B cell (primary cell): ENCODE measurements around the gene PRXL2B. TPM values are rescaled to one million over a fixed set of nuclear protein-coding genes. Genes with fewer than 3 reads are reported as not detected.

Experiments used
- ATAC-seq: fragments of 200-7000 bp; cut with Tn5 transposase; one replicate; pipeline ENCODE4 v1.10.0; 2021; ENCODE audit warnings: low read depth, mild to moderate bottlenecking, moderate number of reproducible peaks, moderate library complexity
- CTCF ChIA-PET: fragments of 350-600 bp; sonication (Branson Sonifier 250); formaldehyde crosslinking; loops from one replicate; lab custom pipeline; 2021; ENCODE audit warnings: antibody characterized with exemption, inconsistent platforms; lab: Charles Lee
- POLR2A ChIA-PET: fragments of 350-600 bp; sonication (Branson Sonifier 250); formaldehyde crosslinking; loops from one replicate; lab custom pipeline; 2021; ENCODE audit warnings: antibody characterized with exemption; lab: Charles Lee
- DNase-seq: peaks from one replicate; pipeline ENCODE4 v3.0.0; 2013
- H2AFZ ChIP-seq: 2 replicates; pipeline ENCODE4 v1.6.1; 2012; ENCODE audit warnings: mild to moderate bottlenecking, low read depth, low read length; ENCODE audit not compliant: insufficient read depth, poor library complexity, severe bottlenecking
- H3K27ac ChIP-seq, 2 donors: 1 replicate in 1 of 2; 2 replicates in 1 of 2; pipeline ENCODE4 v1.5.1; 2012 to 2013; ENCODE audit warnings: low read length in 2 of 2, mild to moderate bottlenecking in 2 of 2, moderate library complexity in 1 of 2
- H3K27me3 ChIP-seq, 4 experiments: fragments of 200-600 bp in 1 of 4; sonication (generic) in 1 of 4; replicated peaks in 1 of 4; 1 replicate in 2 of 4; 2 replicates in 2 of 4; pipeline versions ENCODE4 v1.6.1 to v1.7.0; 2013 to 2016; ENCODE audit warnings: low read length in 3 of 4, mild to moderate bottlenecking in 2 of 4, mixed read lengths in 1 of 4, moderate library complexity in 1 of 4; ENCODE audit not compliant: insufficient read depth in 4 of 4, control insufficient read depth in 3 of 4; ENCODE audit errors: control extremely low read depth in 1 of 4
- H3K36me3 ChIP-seq, 2 experiments: replicated peaks in 1 of 2; 1 replicate in 1 of 2; 2 replicates in 1 of 2; pipeline versions ENCODE4 v1.6.1 to v1.7.1; 2013; ENCODE audit warnings: low read length in 1 of 2; ENCODE audit not compliant: insufficient read depth in 2 of 2, control insufficient read depth in 1 of 2; ENCODE audit errors: control extremely low read depth in 1 of 2, extremely low read depth in 1 of 2
- H3K4me1 ChIP-seq, 2 donors: fragments of 200-600 bp in 1 of 2; sonication (generic) in 1 of 2; 1 replicate in 1 of 2; 2 replicates in 1 of 2; pipeline versions ENCODE4 v1.5.1 to v1.6.1; 2013 to 2017; ENCODE audit warnings: low read length in 2 of 2; ENCODE audit not compliant: control insufficient read depth in 2 of 2, insufficient read depth in 2 of 2
- H3K4me2 ChIP-seq: replicated peaks from 2 replicates; pipeline ENCODE3; 2012; ENCODE audit warnings: mild to moderate bottlenecking, low read depth, low read length; ENCODE audit not compliant: poor library complexity, severe bottlenecking
- H3K4me3 ChIP-seq, 5 experiments: fragments of 200-600 bp in 1 of 5; sonication (generic) in 1 of 5; 1 replicate in 3 of 5; 2 replicates in 2 of 5; pipeline versions ENCODE4 v1.5.1 to v1.7.0; 2011 to 2016; ENCODE audit warnings: low read length in 4 of 5, mild to moderate bottlenecking in 4 of 5, low read depth in 2 of 5, control low read depth in 1 of 5, moderate library complexity in 1 of 5; ENCODE audit not compliant: insufficient read depth in 1 of 5; ENCODE audit errors: control extremely low read depth in 1 of 5, extremely low read depth in 1 of 5
- H3K79me2 ChIP-seq: fragments of 200-600 bp; sonication (generic); one replicate; pipeline ENCODE4 v1.6.0; 2016; ENCODE audit warnings: low read length; ENCODE audit not compliant: control insufficient read depth, insufficient read depth
- H3K9ac ChIP-seq: fragments of 200-600 bp; sonication (generic); 2 replicates; pipeline ENCODE4 v1.6.1; 2017; ENCODE audit warnings: mild to moderate bottlenecking, low read length, moderate library complexity
- H3K9me3 ChIP-seq, 3 donors: one replicate each; pipeline versions ENCODE4 v1.6.1 to v1.7.1; 2013; ENCODE audit warnings: low read length in 2 of 3; ENCODE audit not compliant: control insufficient read depth in 2 of 3, insufficient read depth in 1 of 3; ENCODE audit errors: control extremely low read depth in 1 of 3
- H4K20me1 ChIP-seq: 2 replicates; pipeline ENCODE4 v1.6.0; 2012; ENCODE audit warnings: mild to moderate bottlenecking, low read length; ENCODE audit not compliant: insufficient read depth, control insufficient read depth, poor library complexity, severe bottlenecking
- H3K27ac Mint-ChIP-seq: one replicate; pipeline ENCODE4 v1.8.0; 2021; ENCODE audit warnings: mixed read lengths
- H3K27me3 Mint-ChIP-seq: one replicate; pipeline ENCODE4 v1.8.0; 2021; ENCODE audit warnings: mixed read lengths
- H3K4me1 Mint-ChIP-seq: one replicate; pipeline ENCODE4 v1.8.0; 2021; ENCODE audit warnings: mixed read lengths
- H3K4me3 Mint-ChIP-seq: one replicate; pipeline ENCODE4 v1.8.0; 2021; ENCODE audit warnings: mixed read lengths
- H3K9me3 Mint-ChIP-seq: one replicate; pipeline ENCODE4 v1.8.0; 2022; ENCODE audit warnings: mixed read lengths; ENCODE audit not compliant: insufficient read depth
- CTCF ChIP-seq: fragments of 200-600 bp; IDR thresholded peaks from one replicate; pipeline ENCODE4 v1.8.0; 2022; ENCODE audit warnings: antibody characterized with exemption, mild to moderate bottlenecking
- EZH2 ChIP-seq: IDR thresholded peaks from 2 replicates; pipeline ENCODE4 v1.6.1; 2012; ENCODE audit warnings: borderline replicate concordance, low read depth, mild to moderate bottlenecking, moderate library complexity, low read length; ENCODE audit not compliant: insufficient read depth, poor library complexity, severe bottlenecking
- WGBS: methylation state at CpG from one replicate; pipeline ENCODE4 v1.1.5; 2013; ENCODE audit warnings: missing lambda C conversion rate; ENCODE audit not compliant: insufficient coverage; 5-methylcytosine and 5-hydroxymethylcytosine counted together
- intact Hi-C: fragments of 100-400 bp; cut with micrococcal nuclease; formaldehyde crosslinking; loops from one replicate; pipeline ENCODE4 v1.10.0; 2022
- polyA plus RNA-seq: library from polyadenylated mRNA; depleted of rRNA; stranded (reverse); fragments of >200 nt; gene quantifications from 2 replicates; pipeline ENCODE4 v1.2.3, GENCODE V29; 2012
- total RNA-seq, 2 donors: library from RNA; stranded (reverse); fragments of 120-200 nt in 1 of 2; gene quantifications; 1 replicate in 1 of 2; 2 replicates in 1 of 2; pipeline versions ENCODE4 v1.2.3 to v1.2.4, GENCODE V29; 2013 to 2022

Gene PRXL2B
- total and polyA plus RNA-seq, 2 donors (not counting 1 experiment from before 2014, with no cell fraction given), result 13.0 to 27.0 TPM

- Histone ChIP-seq H3K4me1 (peaks cover 31 to 41% of the 10 kb centered on the region in 2 donors), H3K4me2 (peak overlapping the region; percentile 100), H3K27me3 (no peaks in the 10 kb centered on the region), H2AFZ (peak overlapping the region; percentile 74), H3K79me2 (peaks cover 31% of the 10 kb centered on the region), H4K20me1 (peaks cover 19% of the 10 kb centered on the region), H3K9ac (peak overlapping the region; percentile 90), H3K4me3 (peak overlapping the region; percentile 82 to 91 (median 85)), H3K27ac (peak overlapping the region; percentile 87 to 99), H3K9me3 (peaks cover 0 to 3% (median 0%) of the 10 kb centered on the region in 3 donors), H3K36me3 (peaks cover 0 to 40% of the 10 kb centered on the region in 2 experiments)
- H3K4me3 Mint-ChIP-seq, result peak overlapping the region; percentile 95
- ChIA-PET POLR2A (interaction anchor here (0.6 to 3.0 kb wide), 10 partner anchors 8 to 141 kb away, joined by 3 to 77 read pairs (median 6); partner anchors contain the start of genes PANK4 and PRXL2B), CTCF (interaction anchor here (0.7 to 3.9 kb wide), 12 partner anchors 9 to 362 kb away, joined by 3 to 47 read pairs (median 6); partner anchors contain the start of genes FAAP20, PANK4 and PRXL2B)
- TF ChIP-seq CTCF (no peak), EZH2 (no peak)
- ATAC-seq (peak; percentile 2), DNase-seq (no peak)
- 5% methylated on average over 24 of the region's 24 CpGs for WGBS
- peaks cover 51% of the 10 kb centered on the region for H3K4me1 Mint-ChIP-seq
- intact Hi-C loops, result loop anchor here (1.0 kb wide), 3 partner anchors 9 to 86 kb away; no protein-coding TSS in a partner anchor
- H3K27me3 Mint-ChIP-seq, result no peaks in the 10 kb centered on the region
- H3K9me3 Mint-ChIP-seq, result no peaks in the 10 kb centered on the region
- H3K27ac Mint-ChIP-seq, result peak overlapping the region; percentile 97
These were observed 29.7 kb upstream of the PRXL2B start for GRCh38 chr1:2556678-2557481.
